ENCODE results near the gene CNTNAP2. TPM values are rescaled to one million over a fixed set of nuclear protein-coding genes. Genes with fewer than 3 reads are reported as not detected.

The CNTNAP2 gene
- total RNA-seq, 1 experiment from 2014 or later: 64.5 TPM

- Histone ChIP-seq H3K9me3 (ENCODE audit: control insufficient read depth, low read depth, low read length) (no peaks in the 10 kb centered on the region), H3K23ac (ENCODE audit: insufficient read length, low read depth, low read length) (no peak overlapping the region), H3K27me3 (ENCODE audit: insufficient read depth, low read length) (no peaks in the 10 kb centered on the region), H2BK15ac (ENCODE audit: low read depth, low read length) (no peak overlapping the region), H3K79me2 (ENCODE audit: insufficient read depth, low read length) (no peaks in the 10 kb centered on the region), H3K4me2 (ENCODE audit: insufficient read depth, insufficient read length, low read length) (no peak overlapping the region), H3K27ac (ENCODE audit: insufficient read length, low read depth, low read length) (no peak overlapping the region), H3K79me1 (ENCODE audit: insufficient read depth, low read depth, low read length, poor library complexity, severe bottlenecking) (no peaks in the 10 kb centered on the region), H2AK5ac (ENCODE audit: insufficient read length, low read length) (no peak overlapping the region), H3T11ph (ENCODE audit: low read length) (no peak overlapping the region), H3K14ac (ENCODE audit: insufficient read depth, low read length) (no peak overlapping the region; the same call in 1 of the 2 replicates), H3K4ac (ENCODE audit: low read depth, low read length) (no peak overlapping the region), H4K91ac (ENCODE audit: insufficient read length, low read depth, low read length) (no peak overlapping the region), H2BK12ac (ENCODE audit: insufficient read length, low read depth, low read length) (no peak overlapping the region), H3K9ac (ENCODE audit: extremely low read depth, insufficient read length, low read length) (no peak overlapping the region), H3K56ac (ENCODE audit: insufficient read length, low read depth, low read length) (no peak overlapping the region), H2BK120ac (ENCODE audit: low read depth, low read length, poor library complexity, severe bottlenecking) (no peak overlapping the region), H2BK5ac (ENCODE audit: insufficient read length, low read length) (no peak overlapping the region), H3K23me2 (ENCODE audit: insufficient read length, low read depth, low read length, poor library complexity, severe bottlenecking) (no peaks in the 10 kb centered on the region), H2AFZ (ENCODE audit: low read length) (no peak overlapping the region), H4K20me1 (ENCODE audit: control insufficient read depth, insufficient read depth, insufficient read length) (no peaks in the 10 kb centered on the region), H2BK20ac (ENCODE audit: low read depth, low read length, poor library complexity, severe bottlenecking) (no peak overlapping the region), H4K5ac (ENCODE audit: insufficient read length, low read depth, low read length) (no peak overlapping the region), H3K18ac (ENCODE audit: insufficient read length, low read depth, low read length) (no peak overlapping the region), H4K8ac (replicated peaks; ENCODE audit: insufficient read length, low read depth, low read length) (no peak overlapping the region), H3K4me1 (ENCODE audit: insufficient read depth, low read length) (no peaks in the 10 kb centered on the region)
- Mint-ChIP-seq H3K4me3 (no peak overlapping the region), H3K27ac (no peak overlapping the region), H3K4me1 (no peaks in the 10 kb centered on the region), H3K36me3 (ENCODE audit: insufficient read depth in 1 of 3, low read depth in 3 of 3) (no peaks in the 10 kb centered on the region), H3K9me3 (no peaks in the 10 kb centered on the region), H3K27me3 (ENCODE audit: low read depth) (no peaks in the 10 kb centered on the region; the same call in 1 of the 2 replicates)
- WGBS (ENCODE audit: extremely low coverage, insufficient read length, low lambda C conversion rate): no CpG with 5 or more reads among the region's 1 CpG
- no peak for DNase-seq
- TF ChIP-seq CTCF (conservative IDR thresholded peaks at IDR 0.05): no peak
These were observed 475.4 kb downstream of the CNTNAP2 start for GRCh38 chr7:146591976-146592375.
